SU-DHL-6 (cell line): Measurements from ENCODE around the gene CXCR4.

ENCODE experiments used
- EZH2phosphoT487 ChIP-seq: fragments of 200-600 bp; sonication (generic), shearing (Covaris generic); conservative IDR thresholded peaks from 2 replicates; pipeline ENCODE4 v1.6.1; 2018; ENCODE audit warnings: mild to moderate bottlenecking, antibody characterized with exemption, low read length, moderate library complexity, mixed read lengths
- TF ChIP-seq, protein P1 (sequence below): fragments of 200-600 bp; sonication (generic); IDR thresholded peaks from one replicate; pipeline ENCODE4 v1.5.1; 2017; ENCODE audit warnings: antibody characterized with exemption, mild to moderate bottlenecking, low read length, moderate library complexity; ENCODE audit not compliant: insufficient read depth, poor library complexity, severe bottlenecking

DNA sequence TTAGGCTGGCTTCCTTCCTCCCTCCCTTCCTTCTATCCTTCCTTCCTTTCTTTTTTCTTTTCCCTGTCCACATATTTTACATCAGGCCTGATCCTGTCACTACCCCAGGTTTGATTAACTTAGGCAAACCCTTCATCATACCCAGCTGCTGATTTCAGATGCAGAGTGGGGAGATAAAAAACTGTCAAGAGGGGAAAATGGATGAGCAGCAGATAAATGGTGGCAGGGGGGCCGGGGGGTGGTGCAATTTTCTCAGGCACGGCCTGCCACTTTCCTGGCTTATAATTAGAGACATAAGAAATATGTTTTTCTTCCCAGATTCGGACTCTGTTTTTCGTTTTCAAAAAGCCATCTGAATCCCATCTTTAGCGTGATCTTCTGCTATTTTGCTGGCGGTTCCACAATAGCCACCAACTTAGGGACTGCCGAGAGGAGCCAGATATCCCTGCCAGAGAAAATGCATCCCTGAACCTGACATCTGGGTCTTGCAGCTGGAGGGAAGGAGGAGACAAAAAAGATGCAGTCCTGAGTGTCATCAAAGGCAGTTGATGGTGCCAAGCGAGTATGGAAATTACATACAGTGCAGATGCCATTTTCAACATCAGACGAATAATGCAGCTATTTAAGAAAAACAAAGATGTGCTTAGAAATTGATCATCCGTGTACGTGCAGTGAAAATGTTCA lies 49.9 kb downstream of the CXCR4 start:
- TF ChIP-seq, protein P1, sequence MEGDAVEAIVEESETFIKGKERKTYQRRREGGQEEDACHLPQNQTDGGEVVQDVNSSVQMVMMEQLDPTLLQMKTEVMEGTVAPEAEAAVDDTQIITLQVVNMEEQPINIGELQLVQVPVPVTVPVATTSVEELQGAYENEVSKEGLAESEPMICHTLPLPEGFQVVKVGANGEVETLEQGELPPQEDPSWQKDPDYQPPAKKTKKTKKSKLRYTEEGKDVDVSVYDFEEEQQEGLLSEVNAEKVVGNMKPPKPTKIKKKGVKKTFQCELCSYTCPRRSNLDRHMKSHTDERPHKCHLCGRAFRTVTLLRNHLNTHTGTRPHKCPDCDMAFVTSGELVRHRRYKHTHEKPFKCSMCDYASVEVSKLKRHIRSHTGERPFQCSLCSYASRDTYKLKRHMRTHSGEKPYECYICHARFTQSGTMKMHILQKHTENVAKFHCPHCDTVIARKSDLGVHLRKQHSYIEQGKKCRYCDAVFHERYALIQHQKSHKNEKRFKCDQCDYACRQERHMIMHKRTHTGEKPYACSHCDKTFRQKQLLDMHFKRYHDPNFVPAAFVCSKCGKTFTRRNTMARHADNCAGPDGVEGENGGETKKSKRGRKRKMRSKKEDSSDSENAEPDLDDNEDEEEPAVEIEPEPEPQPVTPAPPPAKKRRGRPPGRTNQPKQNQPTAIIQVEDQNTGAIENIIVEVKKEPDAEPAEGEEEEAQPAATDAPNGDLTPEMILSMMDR, result no peak
- no peak for TF ChIP-seq EZH2phosphoT487
